Activated naive CD4-positive, alpha-beta T cell treated with anti-CD3 and anti-CD28 coated beads, Interleukin-2, amount 50 U/mL, for 72 hours (primary cell): Measurements from ENCODE around the gene TCEAL1. TPM values are rescaled to one million over a fixed set of nuclear protein-coding genes. Genes with fewer than 3 reads are reported as not detected.
"Not testable (repeated sequence)": the region's sequence is repeated elsewhere in the genome, so short reads cannot be mapped to it uniquely, and the experiment has no call there.

Experiments used
- ATAC-seq, 2 donors: fragments of 150-1000 bp; cut with Tn5 transposase; 2 replicates each; pipeline ENCODE4 v1.10.0; 2021; ENCODE audit warnings: mild to moderate bottlenecking in 2 of 2, moderate library complexity in 2 of 2
- DNase-seq, 2 donors: peaks; one replicate each; pipeline ENCODE4 v3.0.0; 2021 to 2022; ENCODE audit warnings: low spot score in 2 of 2
- H3K27ac Mint-ChIP-seq, 2 donors: one replicate each; pipeline ENCODE4 v1.8.0; 2022; ENCODE audit warnings: mild to moderate bottlenecking in 2 of 2, mixed read lengths in 2 of 2
- H3K36me3 Mint-ChIP-seq, 2 donors: one replicate each; pipeline ENCODE4 v1.8.0; 2022; ENCODE audit warnings: mixed read lengths in 2 of 2
- H3K9me3 Mint-ChIP-seq, 2 donors: one replicate each; pipeline ENCODE4 v1.8.0; 2022; ENCODE audit warnings: mixed read lengths in 2 of 2
- total RNA-seq, 2 donors: library from RNA; stranded (reverse); gene quantifications; one replicate each; pipeline ENCODE4 v1.2.3, GENCODE V29; 2022

Gene TCEAL1
- total RNA-seq, 2 donors from 2014 or later: 7.4 to 11.4 TPM

- Mint-ChIP-seq H3K9me3 (peaks cover 0 to 13% of the 10 kb centered on the region in 2 donors), H3K27ac (no peak overlapping the region), H3K36me3 (no peaks in the 10 kb centered on the region)
- no peak for DNase-seq
- ATAC-seq: no peak
These were observed 30.1 kb downstream of the TCEAL1 start for GRCh38 chrX:103658681-103659433.

- not testable (repeated sequence) for ATAC-seq, H3K27ac Mint-ChIP-seq, H3K36me3 Mint-ChIP-seq, DNase-seq
- H3K9me3 Mint-ChIP-seq: peaks cover 0 to 13% of the 10 kb centered on the region in 2 donors
These were observed 30.7 kb downstream of the TCEAL1 start for GRCh38 chrX:103659460-103659859.

GRCh38 chrX:103663981-103664762 is 35.4 kb downstream of the TCEAL1 start:
- Mint-ChIP-seq H3K36me3 (no peaks in the 10 kb centered on the region), H3K9me3 (peaks cover 0 to 8% of the 10 kb centered on the region in 2 donors), H3K27ac (no peak overlapping the region)
- ATAC-seq (no peak), DNase-seq (no peak)

- Mint-ChIP-seq H3K9me3 (no peaks in the 10 kb centered on the region), H3K36me3 (no peaks in the 10 kb centered on the region), H3K27ac (no peak overlapping the region)
- no peak for DNase-seq
- no peak for ATAC-seq
These were observed 37.7 kb downstream of the TCEAL1 start for GRCh38 chrX:103666202-103667107.

- Mint-ChIP-seq H3K9me3 (no peaks in the 10 kb centered on the region), H3K27ac (no peak overlapping the region), H3K36me3 (no peaks in the 10 kb centered on the region)
- DNase-seq (no peak), ATAC-seq (no peak)
These were observed 41.0 kb downstream of the TCEAL1 start for GRCh38 chrX:103669745-103670144.

- Mint-ChIP-seq H3K36me3 (peaks cover 18% of the 10 kb centered on the region in 2 donors), H3K9me3 (no peaks in the 10 kb centered on the region), H3K27ac (peak overlapping the region in 1 of 2 donors; percentile 36)
- no peak for ATAC-seq
- DNase-seq: no peak
These were observed 46.0 kb downstream of the TCEAL1 start for GRCh38 chrX:103674531-103675454.

- DNase-seq (no peak), ATAC-seq (peak in 1 of 2 donors; percentile 46)
- Mint-ChIP-seq H3K27ac (no peak overlapping the region), H3K36me3 (peaks cover 18% of the 10 kb centered on the region in 2 donors), H3K9me3 (no peaks in the 10 kb centered on the region)
These were observed 49.6 kb downstream of the TCEAL1 start for GRCh38 chrX:103678199-103678993.

Other genes with a start within 250 kb of the TCEAL1 start
- gene RAB40A, start 109.5 kb upstream of the TCEAL1 start, total RNA-seq: under 1 TPM; 0.14 to 0.68 TPM
- 10 to 100 TPM; 18.5 to 19.0 TPM for gene TCEAL4, start 43.5 kb upstream of the TCEAL1 start, total RNA-seq
- 1 to 10 TPM; 4.8 to 8.7 TPM for gene TCEAL3, start 21.0 kb upstream of the TCEAL1 start, total RNA-seq
- gene MORF4L2, start 57.7 kb downstream of the TCEAL1 start, total RNA-seq: 100 to 1,000 TPM; 214 to 234 TPM
- gene TMEM31, start 81.9 kb downstream of the TCEAL1 start, total RNA-seq: 1 to 10 TPM in 1 of 2 donors, under 1 TPM in 1; 0.49 to 1.0 TPM
- gene PLP1, start 147.9 kb downstream of the TCEAL1 start, total RNA-seq: not detected
- gene RAB9B, start 203.3 kb downstream of the TCEAL1 start, total RNA-seq: under 1 TPM; 0.41 to 0.95 TPM